HL-60 (cell line): ENCODE results near the gene SMIM31.

Experiments
- DNase-seq, 2 experiments: peaks; one replicate each; pipeline ENCODE4 v3.0.0-alpha.2; 2010 to 2020; ENCODE audit warnings: low read depth in 1 of 2, low spot score in 1 of 2
- H3K27ac ChIP-seq: fragments of 250-450 bp; sonication (Bioruptor Pico); replicated peaks from 2 replicates; pipeline ENCODE4 v1.5.1; 2020; ENCODE audit warnings: mild to moderate bottlenecking, moderate library complexity
- H3K27me3 ChIP-seq: fragments of 250-450 bp; sonication (Bioruptor Pico); 2 replicates; pipeline ENCODE4 v1.5.1; 2021; ENCODE audit warnings: mild to moderate bottlenecking, moderate library complexity; ENCODE audit not compliant: insufficient read depth, poor library complexity, severe bottlenecking
- H3K4me3 ChIP-seq: replicated peaks from 2 replicates; pipeline ENCODE4 v1.5.1; 2011; ENCODE audit warnings: mild to moderate bottlenecking, control low read depth, low read length; ENCODE audit not compliant: insufficient read depth
- CTCF ChIP-seq: IDR thresholded peaks from one replicate; pipeline ENCODE4 v1.5.1; 2011; ENCODE audit warnings: low read length, control low read depth, inconsistent platforms; ENCODE audit not compliant: insufficient read depth
- GABPA ChIP-seq: IDR thresholded peaks from 2 replicates; pipeline ENCODE4 v1.6.1; 2012; ENCODE audit warnings: low read depth
- POLR2AphosphoS5 ChIP-seq: IDR thresholded peaks from 2 replicates; pipeline ENCODE4 v1.6.1; 2012; ENCODE audit warnings: low read depth
- REST ChIP-seq: IDR thresholded peaks from 2 replicates; pipeline ENCODE4 v1.6.1; 2012; ENCODE audit warnings: low read depth; ENCODE audit not compliant: insufficient replicate concordance
- SPI1 ChIP-seq: IDR thresholded peaks from 2 replicates; pipeline ENCODE4 v1.6.1; 2012; ENCODE audit warnings: low read depth, mild to moderate bottlenecking, borderline replicate concordance

The SMIM31 gene

GRCh38 chr4:164772076-164772475 lies 18.1 kb downstream of the SMIM31 start:
- Histone ChIP-seq H3K4me3 (no peak overlapping the region), H3K27me3 (no peaks in the 10 kb centered on the region), H3K27ac (no peak overlapping the region)
- DNase-seq = no peak
- no peak for TF ChIP-seq GABPA
- no peak for TF ChIP-seq REST
- no peak for TF ChIP-seq POLR2AphosphoS5

GRCh38 chr4:164779080-164779479 lies 25.1 kb downstream of the SMIM31 start:
- no peak for TF ChIP-seq POLR2AphosphoS5
- TF ChIP-seq REST = no peak
- no peak for TF ChIP-seq SPI1

GRCh38 chr4:164779811-164780216 lies 25.9 kb downstream of the SMIM31 start:
- Histone ChIP-seq H3K27ac (no peak overlapping the region), H3K4me3 (no peak overlapping the region), H3K27me3 (no peaks in the 10 kb centered on the region)
- DNase-seq = peak in 1 of 2 experiments; percentile 18
- TF ChIP-seq CTCF = peak; percentile 78
- no peak for TF ChIP-seq SPI1
- no peak for TF ChIP-seq POLR2AphosphoS5
- TF ChIP-seq GABPA = no peak

More at GRCh38 chr4:164779080-164779479, 25.1 kb downstream of the SMIM31 start:
- H3K27me3 ChIP-seq = no peaks in the 10 kb centered on the region
- no peak overlapping the region for H3K4me3 ChIP-seq
- DNase-seq = no peak
- H3K27ac ChIP-seq = no peak overlapping the region

- TF ChIP-seq POLR2AphosphoS5 = no peak
- TF ChIP-seq REST = no peak
Observed at GRCh38 chr4:164780839-164781238, 26.9 kb downstream of the SMIM31 start.

GRCh38 chr4:164783976-164784375 lies 30.0 kb downstream of the SMIM31 start:
- Histone ChIP-seq H3K27me3 (no peaks in the 10 kb centered on the region), H3K27ac (no peak overlapping the region), H3K4me3 (no peak overlapping the region)
- DNase-seq = no peak
- no peak for TF ChIP-seq POLR2AphosphoS5
- no peak for TF ChIP-seq SPI1
- no peak for TF ChIP-seq REST
- no peak for TF ChIP-seq CTCF
- no peak for TF ChIP-seq GABPA

More at GRCh38 chr4:164780839-164781238, 26.9 kb downstream of the SMIM31 start:
- Histone ChIP-seq H3K27me3 (no peaks in the 10 kb centered on the region), H3K4me3 (no peak overlapping the region), H3K27ac (no peak overlapping the region)
- no peak for DNase-seq
